ENCODE results near the gene RBM8A.

The RBM8A gene

GRCh38 chr1:145887631-145888030, 39.7 kb downstream of the RBM8A start:
- FAIRE-seq (no peak), DNase-seq (ENCODE audit: insufficient read length, low spot score) (no peak)
- TF ChIP-seq POLR2A (IDR thresholded peaks at IDR 0.05; ENCODE audit: low read depth, low read length) = no peak

DNA sequence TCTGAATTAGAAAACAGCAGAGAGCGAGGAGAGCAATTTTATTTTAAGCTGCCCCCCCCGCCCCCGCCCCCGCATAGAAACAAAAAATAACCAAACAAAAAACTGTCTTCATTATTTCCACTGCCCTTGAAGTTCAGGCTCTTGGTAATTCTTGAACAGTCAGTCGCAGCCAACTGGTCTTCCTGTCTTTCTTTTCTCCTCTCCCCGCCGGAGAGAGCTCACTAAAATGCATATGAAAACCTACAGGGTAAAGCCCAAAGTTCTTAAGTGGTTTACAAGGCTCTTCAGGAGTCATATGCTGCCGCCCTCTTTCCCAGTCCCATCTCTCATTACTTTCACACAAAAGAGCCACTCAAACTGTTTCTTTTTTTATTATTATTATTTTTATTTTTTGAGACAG, 40.5 kb downstream of the RBM8A start:
- no peak for TF ChIP-seq POLR2A (IDR thresholded peaks at IDR 0.05; ENCODE audit: low read depth, low read length)
- DNase-seq (ENCODE audit: insufficient read length, low spot score) = no peak
- FAIRE-seq = no peak

DNA sequence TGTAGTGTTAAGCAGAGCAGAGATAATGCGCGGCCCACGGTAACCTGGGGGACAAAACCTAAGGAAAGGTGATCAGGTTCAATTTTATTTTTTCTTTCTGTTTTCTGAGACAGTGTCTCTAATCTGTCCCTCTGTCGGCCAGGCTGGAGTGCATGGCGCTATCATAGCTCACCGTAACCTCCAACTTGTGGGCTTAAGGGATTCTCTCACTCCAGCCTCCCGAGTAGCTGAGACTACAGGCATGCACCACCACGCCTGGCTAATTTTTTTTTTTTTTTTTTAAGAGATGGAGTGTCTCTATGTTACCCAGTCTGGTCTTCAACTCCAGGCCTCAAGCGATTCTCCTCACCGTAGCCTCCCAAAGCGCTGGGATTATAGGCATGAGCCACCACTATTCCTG, 40.9 kb downstream of the RBM8A start:
- FAIRE-seq (no peak), DNase-seq (ENCODE audit: insufficient read length, low spot score) (no peak)
- no peak for TF ChIP-seq POLR2A (IDR thresholded peaks at IDR 0.05; ENCODE audit: low read depth, low read length)

GRCh38 chr1:145885738-145886287, 41.5 kb downstream of the RBM8A start, which contains the start of gene ANKRD35:
Gene ANKRD35 (minus strand): TSS chr1:145885866. CDS start chr1:145885758, 108 bp downstream.
- no peak for TF ChIP-seq POLR2A (IDR thresholded peaks at IDR 0.05; ENCODE audit: low read depth, low read length)
- peak; percentile 96 for DNase-seq (ENCODE audit: insufficient read length, low spot score)
- no peak for FAIRE-seq

- no peak for FAIRE-seq
- TF ChIP-seq POLR2A (IDR thresholded peaks at IDR 0.05; ENCODE audit: low read depth, low read length) = no peak
- no peak for DNase-seq (ENCODE audit: insufficient read length, low spot score)
These were observed 42.6 kb downstream of the RBM8A start for GRCh38 chr1:145884675-145885074.

GRCh38 chr1:145879775-145880174, 47.5 kb downstream of the RBM8A start:
- DNase-seq (ENCODE audit: insufficient read length, low spot score) = no peak
- no peak for FAIRE-seq
- TF ChIP-seq POLR2A (IDR thresholded peaks at IDR 0.05; ENCODE audit: low read depth, low read length) = no peak

- no peak for FAIRE-seq
- no peak for DNase-seq (ENCODE audit: insufficient read length, low spot score)
- TF ChIP-seq POLR2A (IDR thresholded peaks at IDR 0.05; ENCODE audit: low read depth, low read length) = no peak
These were observed 48.6 kb downstream of the RBM8A start for GRCh38 chr1:145878724-145879123.

DNA sequence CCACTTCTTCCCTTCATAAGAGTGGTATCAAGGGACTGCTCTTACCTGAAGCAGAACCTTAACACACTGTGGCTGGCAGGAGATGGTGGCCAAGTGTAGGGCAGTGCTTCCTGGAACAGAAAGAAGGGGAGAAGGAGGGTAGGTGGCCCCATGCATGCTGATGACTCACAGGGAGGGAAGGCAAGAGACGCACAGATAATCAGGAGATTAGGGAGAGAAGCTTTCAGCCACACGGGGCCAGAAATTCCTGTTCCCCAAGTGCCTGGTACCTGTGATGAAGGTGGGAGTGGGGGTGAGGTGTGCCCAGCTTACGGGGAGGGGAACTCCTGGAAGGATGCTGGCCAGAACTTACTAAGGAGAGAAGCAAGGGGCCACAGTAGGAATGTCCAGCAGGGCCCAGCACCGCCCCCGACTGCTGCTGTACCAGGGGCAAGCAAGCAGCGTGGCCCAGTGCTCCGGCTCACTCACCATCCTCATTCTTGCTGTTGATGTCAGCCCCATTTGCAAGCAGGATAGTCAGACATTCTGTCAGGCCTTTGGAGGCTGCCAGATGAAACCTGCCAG, 49.3 kb downstream of the RBM8A start:
- DNase-seq (ENCODE audit: insufficient read length, low spot score) (no peak), FAIRE-seq (no peak)
- no peak for TF ChIP-seq POLR2A (IDR thresholded peaks at IDR 0.05; ENCODE audit: low read depth, low read length)

DNA sequence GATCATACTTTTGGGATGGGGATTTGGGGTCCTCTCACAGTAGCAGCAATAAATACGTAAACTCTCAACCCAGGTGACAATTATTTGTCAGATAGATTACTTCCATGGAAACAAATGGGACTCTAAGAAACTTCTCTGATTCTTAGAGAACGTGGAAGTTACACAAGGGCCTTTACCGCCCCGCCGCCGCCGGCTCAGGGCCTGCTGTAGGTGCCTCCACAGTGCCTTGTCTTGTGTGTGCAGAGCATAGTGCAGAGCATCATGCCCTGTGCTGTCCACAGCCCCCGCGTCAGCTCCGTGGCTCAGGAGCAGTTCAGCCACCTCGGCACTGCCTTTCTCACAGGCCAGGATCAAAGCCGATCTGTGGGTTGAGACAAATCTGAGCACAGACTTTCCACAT, 52.6 kb downstream of the RBM8A start:
- FAIRE-seq (no peak), DNase-seq (ENCODE audit: insufficient read length, low spot score) (no peak)
- no peak for TF ChIP-seq POLR2A (IDR thresholded peaks at IDR 0.05; ENCODE audit: low read depth, low read length)

DNA sequence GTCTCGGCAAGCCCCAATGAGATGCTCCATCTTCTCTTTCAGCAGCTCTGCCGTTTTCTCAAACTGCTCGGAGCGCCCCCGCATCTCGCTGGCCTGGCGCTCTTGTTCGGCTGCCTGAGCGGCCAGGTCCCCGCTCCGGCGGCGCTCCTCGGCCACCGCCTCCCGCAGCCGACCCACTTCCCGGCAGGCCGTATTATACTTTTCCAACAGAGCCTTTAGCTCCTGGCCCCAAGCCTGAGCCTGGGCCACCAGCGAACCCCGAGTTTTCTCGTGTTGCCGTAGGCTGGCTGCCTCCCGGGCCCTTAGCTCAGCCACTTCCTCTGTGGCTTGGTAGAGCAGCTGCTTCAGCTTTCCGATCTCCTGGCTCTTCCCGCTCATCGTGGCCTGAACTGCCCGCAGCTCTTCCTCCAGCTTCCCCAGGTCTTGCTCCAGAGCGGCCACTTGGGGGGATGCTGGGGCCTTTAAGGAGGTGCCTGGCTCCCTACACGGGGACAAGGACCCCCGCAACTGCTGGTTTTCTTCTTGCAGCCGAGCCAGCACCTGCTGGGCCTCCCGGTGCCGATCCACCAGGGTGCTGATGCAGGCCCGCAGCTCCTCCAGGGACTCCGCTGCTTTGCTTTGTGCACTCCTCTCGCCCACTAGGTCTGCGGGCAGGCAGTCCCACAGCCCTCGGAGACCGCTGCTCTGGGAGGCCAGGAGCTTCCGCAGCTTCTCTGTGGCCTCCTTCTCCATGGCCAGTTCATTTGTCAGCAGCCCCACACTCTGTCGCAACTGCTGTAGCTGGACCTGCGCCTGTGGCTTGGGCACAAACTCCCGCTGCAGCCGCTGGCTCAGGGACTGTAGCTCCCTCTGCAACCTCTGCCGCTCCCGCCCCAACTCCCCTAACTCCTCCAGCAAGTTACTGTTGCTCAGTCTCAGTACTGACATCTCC, 55.0 kb downstream of the RBM8A start:
- DNase-seq (ENCODE audit: insufficient read length, low spot score) (no peak), FAIRE-seq (no peak)

More for the DNA sequence above, 55.0 kb downstream of the RBM8A start:
- TF ChIP-seq POLR2A (IDR thresholded peaks at IDR 0.05; ENCODE audit: low read depth, low read length) = no peak
